Cardiac muscle cell (in vitro differentiated cells and primary cell): ENCODE measurements around the gene SERINC1. TPM values are rescaled to one million over a fixed set of nuclear protein-coding genes. Genes with fewer than 3 reads are reported as not detected.

Source experiments
- DNase-seq, 2 donors: peaks; one replicate each; pipeline versions ENCODE4 v3.0.0 to v3.0.0-alpha.2; 2010 to 2017; ENCODE audit warnings: low read depth in 1 of 2, low spot score in 1 of 2
- H3K27ac ChIP-seq: fragments of 200-600 bp; sonication (generic); 2 replicates; pipeline ENCODE4 v1.5.1; 2016
- H3K27me3 ChIP-seq: fragments of 200-600 bp; sonication (generic); 2 replicates; pipeline ENCODE4 v1.6.0; 2016; ENCODE audit warnings: control low read depth
- H3K36me3 ChIP-seq: fragments of 200-600 bp; sonication (generic); 2 replicates; pipeline ENCODE4 v1.5.1; 2016; ENCODE audit warnings: control low read depth
- H3K4me1 ChIP-seq: fragments of 200-600 bp; sonication (generic); 2 replicates; pipeline ENCODE4 v1.8.1; 2017; ENCODE audit warnings: low read depth, mild to moderate bottlenecking, mixed run types
- H3K4me3 ChIP-seq: fragments of 200-600 bp; sonication (generic); 2 replicates; pipeline ENCODE4 v1.5.1; 2016; ENCODE audit warnings: mild to moderate bottlenecking
- H3K9me3 ChIP-seq: fragments of 200-600 bp; sonication (generic); 2 replicates; pipeline ENCODE4 v1.5.1; 2017; ENCODE audit warnings: low read depth, mild to moderate bottlenecking, control low read depth
- CTCF ChIP-seq: IDR thresholded peaks from 2 replicates; pipeline ENCODE4 v1.5.1; 2012; ENCODE audit warnings: low read depth, mild to moderate bottlenecking, low read length
- polyA plus RNA-seq: library from polyadenylated mRNA; unstranded; fragments of >200 nt; fragmentation: Nextera tagmentation; extraction: Ambion mirVana; gene quantifications from 2 replicates; pipeline ENCODE4 v1.2.1, GENCODE V29; 2016
- total RNA-seq: library from RNA; depleted of rRNA; stranded (reverse); fragments of >200 nt; gene quantifications from 2 replicates; pipeline ENCODE4 v1.2.3, GENCODE V29; 2016

SERINC1 gene
- total and polyA plus RNA-seq, 2 experiments from 2014 or later = 91.5 to 140 TPM

- no peak overlapping the region for H3K4me3 ChIP-seq
- no peak for TF ChIP-seq CTCF
- H3K36me3 ChIP-seq = no peaks in the 10 kb centered on the region
- H3K4me1 ChIP-seq = peaks cover 13% of the 10 kb centered on the region
- DNase-seq = no peak
- H3K27me3 ChIP-seq = peaks cover 42% of the 10 kb centered on the region
- no peak overlapping the region for H3K27ac ChIP-seq
- H3K9me3 ChIP-seq = no peaks in the 10 kb centered on the region
Measured at GRCh38 chr6:122399055-122399347, 72.6 kb downstream of the SERINC1 start.

- Histone ChIP-seq H3K9me3 (no peaks in the 10 kb centered on the region), H3K36me3 (no peaks in the 10 kb centered on the region), H3K4me3 (no peak overlapping the region), H3K27ac (no peak overlapping the region), H3K4me1 (no peaks in the 10 kb centered on the region), H3K27me3 (peaks cover 91% of the 10 kb centered on the region)
- TF ChIP-seq CTCF = no peak
- DNase-seq = no peak
Measured at GRCh38 chr6:122394016-122394415, 77.6 kb downstream of the SERINC1 start.

- Histone ChIP-seq H3K4me1 (no peaks in the 10 kb centered on the region), H3K27ac (no peak overlapping the region), H3K9me3 (no peaks in the 10 kb centered on the region), H3K4me3 (no peak overlapping the region), H3K36me3 (no peaks in the 10 kb centered on the region), H3K27me3 (peaks cover 96% of the 10 kb centered on the region)
- TF ChIP-seq CTCF = no peak
- DNase-seq = no peak
Measured at GRCh38 chr6:122393351-122393896, 78.2 kb downstream of the SERINC1 start.

Other genes starting within 250 kb of the SERINC1 start
- 36.1 and 72.3 TPM in 2 replicates for gene HSF2, start 72.2 kb downstream of the SERINC1 start, total RNA-seq
- 42.0 and 74.6 TPM in 2 replicates for gene HSF2, start 72.2 kb downstream of the SERINC1 start, polyA plus RNA-seq
- 51.0 and 69.1 TPM in 2 replicates for gene PKIB, start 138.6 kb upstream of the SERINC1 start, total RNA-seq
- gene PKIB, start 138.6 kb upstream of the SERINC1 start, polyA plus RNA-seq = 71.4 and 85.8 TPM in 2 replicates